Uterus (tissue), 2 donors: ENCODE data around the gene METTL21C.

Source experiments
- POLR2A ChIP-seq, 2 donors: fragments of 450-650 bp; IDR thresholded peaks; one replicate each; pipeline ENCODE4 v1.6.1; 2016; ENCODE audit warnings: antibody characterized with exemption in 2 of 2, mild to moderate bottlenecking in 1 of 2, moderate library complexity in 1 of 2
- TF ChIP-seq, protein P1 (sequence below), 4 experiments: fragments of 200-600 bp in 2 of 4; fragments of 450-650 bp in 2 of 4; sonication (generic) in 2 of 4; IDR thresholded peaks; one replicate each; pipeline ENCODE4 v1.5.1; 2016 to 2019; ENCODE audit warnings: antibody characterized with exemption in 4 of 4, mild to moderate bottlenecking in 2 of 4, moderate library complexity in 1 of 4

GRCh38 chr13:102696465-102696864, 1.6 kb upstream of the METTL21C start:
- TF ChIP-seq, protein P1, sequence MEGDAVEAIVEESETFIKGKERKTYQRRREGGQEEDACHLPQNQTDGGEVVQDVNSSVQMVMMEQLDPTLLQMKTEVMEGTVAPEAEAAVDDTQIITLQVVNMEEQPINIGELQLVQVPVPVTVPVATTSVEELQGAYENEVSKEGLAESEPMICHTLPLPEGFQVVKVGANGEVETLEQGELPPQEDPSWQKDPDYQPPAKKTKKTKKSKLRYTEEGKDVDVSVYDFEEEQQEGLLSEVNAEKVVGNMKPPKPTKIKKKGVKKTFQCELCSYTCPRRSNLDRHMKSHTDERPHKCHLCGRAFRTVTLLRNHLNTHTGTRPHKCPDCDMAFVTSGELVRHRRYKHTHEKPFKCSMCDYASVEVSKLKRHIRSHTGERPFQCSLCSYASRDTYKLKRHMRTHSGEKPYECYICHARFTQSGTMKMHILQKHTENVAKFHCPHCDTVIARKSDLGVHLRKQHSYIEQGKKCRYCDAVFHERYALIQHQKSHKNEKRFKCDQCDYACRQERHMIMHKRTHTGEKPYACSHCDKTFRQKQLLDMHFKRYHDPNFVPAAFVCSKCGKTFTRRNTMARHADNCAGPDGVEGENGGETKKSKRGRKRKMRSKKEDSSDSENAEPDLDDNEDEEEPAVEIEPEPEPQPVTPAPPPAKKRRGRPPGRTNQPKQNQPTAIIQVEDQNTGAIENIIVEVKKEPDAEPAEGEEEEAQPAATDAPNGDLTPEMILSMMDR (IDR thresholded peaks at IDR 0.05), result no peak
- no peak for TF ChIP-seq POLR2A (IDR thresholded peaks at IDR 0.05)
